Fibroblast of mammary gland (primary cell): ENCODE data around the gene HEPACAM.

ENCODE experiments used
- DNase-seq: peaks from one replicate; pipeline ENCODE4 v3.0.0-alpha.2; 2010; ENCODE audit warnings: low read depth
- H3K4me3 ChIP-seq: 2 replicates; pipeline ENCODE4 v1.5.1; 2011; ENCODE audit warnings: low read depth, mild to moderate bottlenecking, low read length, moderate library complexity; ENCODE audit not compliant: control insufficient read depth
- TF ChIP-seq, protein P1 (sequence below): conservative IDR thresholded peaks from 2 replicates; pipeline ENCODE4 v1.5.1; 2011; ENCODE audit warnings: low read depth, low read length, inconsistent platforms; ENCODE audit not compliant: control insufficient read depth, insufficient read depth

HEPACAM gene

GRCh38 chr11:124872280-124872679 is 63.6 kb downstream of the HEPACAM start:
- TF ChIP-seq, protein P1, sequence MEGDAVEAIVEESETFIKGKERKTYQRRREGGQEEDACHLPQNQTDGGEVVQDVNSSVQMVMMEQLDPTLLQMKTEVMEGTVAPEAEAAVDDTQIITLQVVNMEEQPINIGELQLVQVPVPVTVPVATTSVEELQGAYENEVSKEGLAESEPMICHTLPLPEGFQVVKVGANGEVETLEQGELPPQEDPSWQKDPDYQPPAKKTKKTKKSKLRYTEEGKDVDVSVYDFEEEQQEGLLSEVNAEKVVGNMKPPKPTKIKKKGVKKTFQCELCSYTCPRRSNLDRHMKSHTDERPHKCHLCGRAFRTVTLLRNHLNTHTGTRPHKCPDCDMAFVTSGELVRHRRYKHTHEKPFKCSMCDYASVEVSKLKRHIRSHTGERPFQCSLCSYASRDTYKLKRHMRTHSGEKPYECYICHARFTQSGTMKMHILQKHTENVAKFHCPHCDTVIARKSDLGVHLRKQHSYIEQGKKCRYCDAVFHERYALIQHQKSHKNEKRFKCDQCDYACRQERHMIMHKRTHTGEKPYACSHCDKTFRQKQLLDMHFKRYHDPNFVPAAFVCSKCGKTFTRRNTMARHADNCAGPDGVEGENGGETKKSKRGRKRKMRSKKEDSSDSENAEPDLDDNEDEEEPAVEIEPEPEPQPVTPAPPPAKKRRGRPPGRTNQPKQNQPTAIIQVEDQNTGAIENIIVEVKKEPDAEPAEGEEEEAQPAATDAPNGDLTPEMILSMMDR, result no peak
- H3K4me3 ChIP-seq, result no peak overlapping the region
- no peak for DNase-seq

DNA sequence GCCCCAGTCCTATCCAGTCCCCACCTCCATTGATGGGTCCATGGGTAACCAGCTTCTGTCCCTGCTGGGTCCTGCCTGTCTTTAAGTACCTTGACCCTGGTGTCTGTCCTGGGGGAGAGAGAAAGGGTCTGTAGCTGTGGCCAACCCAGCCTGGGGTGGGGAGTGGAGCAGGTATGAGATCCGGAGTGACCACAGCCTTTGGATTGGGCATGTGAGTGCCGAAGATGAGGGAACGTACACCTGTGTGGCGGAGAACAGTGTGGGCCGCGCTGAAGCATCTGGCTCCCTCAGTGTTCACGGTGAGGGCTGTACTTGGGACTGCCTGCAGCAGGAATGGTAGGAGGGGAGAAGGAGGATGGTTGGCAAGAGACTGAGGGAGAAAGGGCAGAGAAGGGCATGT is 65.4 kb downstream of the HEPACAM start:
- DNase-seq, result no peak
- no peak overlapping the region for H3K4me3 ChIP-seq
- TF ChIP-seq, protein P1, result no peak

- DNase-seq, result no peak
- TF ChIP-seq, protein P1, result no peak
- H3K4me3 ChIP-seq, result no peak overlapping the region
Measured at GRCh38 chr11:124869856-124870387, 65.9 kb downstream of the HEPACAM start.

DNA sequence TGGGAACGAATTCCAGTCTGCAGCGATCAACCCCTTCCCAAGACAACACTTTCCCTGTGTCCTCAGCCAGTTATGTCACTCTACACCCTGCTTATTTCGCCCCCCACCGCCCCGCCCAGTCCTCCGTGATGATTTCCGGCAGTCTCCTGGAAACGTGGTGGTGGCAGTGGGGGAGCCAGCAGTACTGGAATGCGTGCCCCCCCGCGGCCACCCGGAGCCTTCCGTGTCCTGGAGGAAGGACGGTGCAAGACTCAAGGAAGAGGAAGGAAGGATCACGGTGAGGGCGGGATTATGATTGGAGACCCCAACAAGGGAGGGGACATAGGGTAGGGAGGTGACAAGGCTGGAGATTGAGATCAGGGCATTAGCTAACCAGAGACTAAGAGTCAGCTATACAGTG is 66.5 kb downstream of the HEPACAM start:
- H3K4me3 ChIP-seq, result no peak overlapping the region
- no peak for DNase-seq
- TF ChIP-seq, protein P1, result no peak
